ENCODE measurements around the gene TIMP2.

DNA sequence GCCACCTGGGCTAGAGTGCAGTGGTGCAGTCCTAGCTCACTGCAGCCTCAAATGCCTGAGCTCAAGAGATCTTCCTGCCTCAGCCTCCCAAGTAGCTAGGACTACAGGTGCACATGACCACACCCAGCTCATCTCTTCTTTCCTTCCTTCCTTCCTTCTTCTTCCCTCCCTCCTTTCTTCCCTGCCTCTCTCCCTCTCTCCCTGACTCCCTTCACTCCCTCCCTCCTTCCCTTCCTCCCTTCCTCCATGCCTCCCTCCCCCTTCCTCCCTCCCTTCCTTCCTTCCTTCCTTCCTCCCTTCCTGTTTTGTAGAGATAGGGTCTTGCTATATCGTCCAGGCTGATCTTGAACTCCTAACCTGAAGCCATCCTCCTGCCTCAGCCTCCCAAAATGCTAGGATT is 61.1 kb downstream of the TIMP2 start:
- TF ChIP-seq, protein P1, sequence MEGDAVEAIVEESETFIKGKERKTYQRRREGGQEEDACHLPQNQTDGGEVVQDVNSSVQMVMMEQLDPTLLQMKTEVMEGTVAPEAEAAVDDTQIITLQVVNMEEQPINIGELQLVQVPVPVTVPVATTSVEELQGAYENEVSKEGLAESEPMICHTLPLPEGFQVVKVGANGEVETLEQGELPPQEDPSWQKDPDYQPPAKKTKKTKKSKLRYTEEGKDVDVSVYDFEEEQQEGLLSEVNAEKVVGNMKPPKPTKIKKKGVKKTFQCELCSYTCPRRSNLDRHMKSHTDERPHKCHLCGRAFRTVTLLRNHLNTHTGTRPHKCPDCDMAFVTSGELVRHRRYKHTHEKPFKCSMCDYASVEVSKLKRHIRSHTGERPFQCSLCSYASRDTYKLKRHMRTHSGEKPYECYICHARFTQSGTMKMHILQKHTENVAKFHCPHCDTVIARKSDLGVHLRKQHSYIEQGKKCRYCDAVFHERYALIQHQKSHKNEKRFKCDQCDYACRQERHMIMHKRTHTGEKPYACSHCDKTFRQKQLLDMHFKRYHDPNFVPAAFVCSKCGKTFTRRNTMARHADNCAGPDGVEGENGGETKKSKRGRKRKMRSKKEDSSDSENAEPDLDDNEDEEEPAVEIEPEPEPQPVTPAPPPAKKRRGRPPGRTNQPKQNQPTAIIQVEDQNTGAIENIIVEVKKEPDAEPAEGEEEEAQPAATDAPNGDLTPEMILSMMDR (conservative IDR thresholded peaks at IDR 0.05; ENCODE audit: low read depth in 2 of 2), result no peak
- no peak for TF ChIP-seq EZH2phosphoT487 (IDR thresholded peaks at IDR 0.05; ENCODE audit: unreplicated experiment)
- TF ChIP-seq POLR2AphosphoS5 (IDR thresholded peaks at IDR 0.05; ENCODE audit: low read depth), result no peak
- TF ChIP-seq EZH2 (IDR thresholded peaks at IDR 0.05; ENCODE audit: low read depth, unreplicated experiment), result no peak
- TF ChIP-seq CREB1 (CRISPR knock-in tag; IDR thresholded peaks at IDR 0.05; ENCODE audit: low read depth), result no peak
- TF ChIP-seq STAT1 (IDR thresholded peaks at IDR 0.05; ENCODE audit: unreplicated experiment), result no peak
- TF ChIP-seq, protein P2, sequence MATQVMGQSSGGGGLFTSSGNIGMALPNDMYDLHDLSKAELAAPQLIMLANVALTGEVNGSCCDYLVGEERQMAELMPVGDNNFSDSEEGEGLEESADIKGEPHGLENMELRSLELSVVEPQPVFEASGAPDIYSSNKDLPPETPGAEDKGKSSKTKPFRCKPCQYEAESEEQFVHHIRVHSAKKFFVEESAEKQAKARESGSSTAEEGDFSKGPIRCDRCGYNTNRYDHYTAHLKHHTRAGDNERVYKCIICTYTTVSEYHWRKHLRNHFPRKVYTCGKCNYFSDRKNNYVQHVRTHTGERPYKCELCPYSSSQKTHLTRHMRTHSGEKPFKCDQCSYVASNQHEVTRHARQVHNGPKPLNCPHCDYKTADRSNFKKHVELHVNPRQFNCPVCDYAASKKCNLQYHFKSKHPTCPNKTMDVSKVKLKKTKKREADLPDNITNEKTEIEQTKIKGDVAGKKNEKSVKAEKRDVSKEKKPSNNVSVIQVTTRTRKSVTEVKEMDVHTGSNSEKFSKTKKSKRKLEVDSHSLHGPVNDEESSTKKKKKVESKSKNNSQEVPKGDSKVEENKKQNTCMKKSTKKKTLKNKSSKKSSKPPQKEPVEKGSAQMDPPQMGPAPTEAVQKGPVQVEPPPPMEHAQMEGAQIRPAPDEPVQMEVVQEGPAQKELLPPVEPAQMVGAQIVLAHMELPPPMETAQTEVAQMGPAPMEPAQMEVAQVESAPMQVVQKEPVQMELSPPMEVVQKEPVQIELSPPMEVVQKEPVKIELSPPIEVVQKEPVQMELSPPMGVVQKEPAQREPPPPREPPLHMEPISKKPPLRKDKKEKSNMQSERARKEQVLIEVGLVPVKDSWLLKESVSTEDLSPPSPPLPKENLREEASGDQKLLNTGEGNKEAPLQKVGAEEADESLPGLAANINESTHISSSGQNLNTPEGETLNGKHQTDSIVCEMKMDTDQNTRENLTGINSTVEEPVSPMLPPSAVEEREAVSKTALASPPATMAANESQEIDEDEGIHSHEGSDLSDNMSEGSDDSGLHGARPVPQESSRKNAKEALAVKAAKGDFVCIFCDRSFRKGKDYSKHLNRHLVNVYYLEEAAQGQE (IDR thresholded peaks at IDR 0.05; ENCODE audit: unreplicated experiment), result no peak
- TF ChIP-seq NANOG (IDR thresholded peaks at IDR 0.05; ENCODE audit: borderline replicate concordance), result no peak
- TF ChIP-seq, protein P3, sequence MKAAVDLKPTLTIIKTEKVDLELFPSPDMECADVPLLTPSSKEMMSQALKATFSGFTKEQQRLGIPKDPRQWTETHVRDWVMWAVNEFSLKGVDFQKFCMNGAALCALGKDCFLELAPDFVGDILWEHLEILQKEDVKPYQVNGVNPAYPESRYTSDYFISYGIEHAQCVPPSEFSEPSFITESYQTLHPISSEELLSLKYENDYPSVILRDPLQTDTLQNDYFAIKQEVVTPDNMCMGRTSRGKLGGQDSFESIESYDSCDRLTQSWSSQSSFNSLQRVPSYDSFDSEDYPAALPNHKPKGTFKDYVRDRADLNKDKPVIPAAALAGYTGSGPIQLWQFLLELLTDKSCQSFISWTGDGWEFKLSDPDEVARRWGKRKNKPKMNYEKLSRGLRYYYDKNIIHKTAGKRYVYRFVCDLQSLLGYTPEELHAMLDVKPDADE (IDR thresholded peaks at IDR 0.05), result no peak
- TF ChIP-seq, protein P4, sequence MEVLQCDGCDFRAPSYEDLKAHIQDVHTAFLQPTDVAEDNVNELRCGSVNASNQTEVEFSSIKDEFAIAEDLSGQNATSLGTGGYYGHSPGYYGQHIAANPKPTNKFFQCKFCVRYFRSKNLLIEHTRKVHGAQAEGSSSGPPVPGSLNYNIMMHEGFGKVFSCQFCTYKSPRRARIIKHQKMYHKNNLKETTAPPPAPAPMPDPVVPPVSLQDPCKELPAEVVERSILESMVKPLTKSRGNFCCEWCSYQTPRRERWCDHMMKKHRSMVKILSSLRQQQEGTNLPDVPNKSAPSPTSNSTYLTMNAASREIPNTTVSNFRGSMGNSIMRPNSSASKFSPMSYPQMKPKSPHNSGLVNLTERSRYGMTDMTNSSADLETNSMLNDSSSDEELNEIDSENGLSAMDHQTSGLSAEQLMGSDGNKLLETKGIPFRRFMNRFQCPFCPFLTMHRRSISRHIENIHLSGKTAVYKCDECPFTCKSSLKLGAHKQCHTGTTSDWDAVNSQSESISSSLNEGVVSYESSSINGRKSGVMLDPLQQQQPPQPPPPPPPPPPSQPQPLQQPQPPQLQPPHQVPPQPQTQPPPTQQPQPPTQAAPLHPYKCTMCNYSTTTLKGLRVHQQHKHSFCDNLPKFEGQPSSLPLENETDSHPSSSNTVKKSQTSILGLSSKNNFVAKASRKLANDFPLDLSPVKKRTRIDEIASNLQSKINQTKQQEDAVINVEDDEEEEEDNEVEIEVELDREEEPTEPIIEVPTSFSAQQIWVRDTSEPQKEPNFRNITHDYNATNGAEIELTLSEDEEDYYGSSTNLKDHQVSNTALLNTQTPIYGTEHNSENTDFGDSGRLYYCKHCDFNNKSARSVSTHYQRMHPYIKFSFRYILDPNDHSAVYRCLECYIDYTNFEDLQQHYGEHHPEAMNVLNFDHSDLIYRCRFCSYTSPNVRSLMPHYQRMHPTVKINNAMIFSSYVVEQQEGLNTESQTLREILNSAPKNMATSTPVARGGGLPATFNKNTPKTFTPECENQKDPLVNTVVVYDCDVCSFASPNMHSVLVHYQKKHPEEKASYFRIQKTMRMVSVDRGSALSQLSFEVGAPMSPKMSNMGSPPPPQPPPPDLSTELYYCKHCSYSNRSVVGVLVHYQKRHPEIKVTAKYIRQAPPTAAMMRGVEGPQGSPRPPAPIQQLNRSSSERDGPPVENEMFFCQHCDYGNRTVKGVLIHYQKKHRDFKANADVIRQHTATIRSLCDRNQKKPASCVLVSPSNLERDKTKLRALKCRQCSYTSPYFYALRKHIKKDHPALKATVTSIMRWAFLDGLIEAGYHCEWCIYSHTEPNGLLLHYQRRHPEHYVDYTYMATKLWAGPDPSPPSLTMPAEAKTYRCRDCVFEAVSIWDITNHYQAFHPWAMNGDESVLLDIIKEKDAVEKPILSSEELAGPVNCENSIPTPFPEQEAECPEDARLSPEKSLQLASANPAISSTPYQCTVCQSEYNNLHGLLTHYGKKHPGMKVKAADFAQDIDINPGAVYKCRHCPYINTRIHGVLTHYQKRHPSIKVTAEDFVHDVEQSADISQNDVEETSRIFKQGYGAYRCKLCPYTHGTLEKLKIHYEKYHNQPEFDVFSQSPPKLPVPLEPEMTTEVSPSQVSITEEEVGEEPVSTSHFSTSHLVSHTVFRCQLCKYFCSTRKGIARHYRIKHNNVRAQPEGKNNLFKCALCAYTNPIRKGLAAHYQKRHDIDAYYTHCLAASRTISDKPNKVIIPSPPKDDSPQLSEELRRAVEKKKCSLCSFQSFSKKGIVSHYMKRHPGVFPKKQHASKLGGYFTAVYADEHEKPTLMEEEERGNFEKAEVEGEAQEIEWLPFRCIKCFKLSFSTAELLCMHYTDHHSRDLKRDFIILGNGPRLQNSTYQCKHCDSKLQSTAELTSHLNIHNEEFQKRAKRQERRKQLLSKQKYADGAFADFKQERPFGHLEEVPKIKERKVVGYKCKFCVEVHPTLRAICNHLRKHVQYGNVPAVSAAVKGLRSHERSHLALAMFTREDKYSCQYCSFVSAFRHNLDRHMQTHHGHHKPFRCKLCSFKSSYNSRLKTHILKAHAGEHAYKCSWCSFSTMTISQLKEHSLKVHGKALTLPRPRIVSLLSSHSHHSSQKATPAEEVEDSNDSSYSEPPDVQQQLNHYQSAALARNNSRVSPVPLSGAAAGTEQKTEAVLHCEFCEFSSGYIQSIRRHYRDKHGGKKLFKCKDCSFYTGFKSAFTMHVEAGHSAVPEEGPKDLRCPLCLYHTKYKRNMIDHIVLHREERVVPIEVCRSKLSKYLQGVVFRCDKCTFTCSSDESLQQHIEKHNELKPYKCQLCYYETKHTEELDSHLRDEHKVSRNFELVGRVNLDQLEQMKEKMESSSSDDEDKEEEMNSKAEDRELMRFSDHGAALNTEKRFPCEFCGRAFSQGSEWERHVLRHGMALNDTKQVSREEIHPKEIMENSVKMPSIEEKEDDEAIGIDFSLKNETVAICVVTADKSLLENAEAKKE (CRISPR knock-in tag; IDR thresholded peaks at IDR 0.05), result no peak

Measured in GM23338 (cell line).